HL-60 (cell line): ENCODE results near the gene SNX3.

Experiments used
- DNase-seq, 2 experiments: peaks; one replicate each; pipeline ENCODE4 v3.0.0-alpha.2; 2010 to 2020; ENCODE audit warnings: low read depth in 1 of 2, low spot score in 1 of 2
- H3K27ac ChIP-seq: fragments of 250-450 bp; sonication (Bioruptor Pico); replicated peaks from 2 replicates; pipeline ENCODE4 v1.5.1; 2020; ENCODE audit warnings: mild to moderate bottlenecking, moderate library complexity
- H3K27me3 ChIP-seq: fragments of 250-450 bp; sonication (Bioruptor Pico); 2 replicates; pipeline ENCODE4 v1.5.1; 2021; ENCODE audit warnings: mild to moderate bottlenecking, moderate library complexity; ENCODE audit not compliant: insufficient read depth, poor library complexity, severe bottlenecking
- H3K4me3 ChIP-seq: replicated peaks from 2 replicates; pipeline ENCODE4 v1.5.1; 2011; ENCODE audit warnings: mild to moderate bottlenecking, control low read depth, low read length; ENCODE audit not compliant: insufficient read depth
- CTCF ChIP-seq: IDR thresholded peaks from one replicate; pipeline ENCODE4 v1.5.1; 2011; ENCODE audit warnings: low read length, control low read depth, inconsistent platforms; ENCODE audit not compliant: insufficient read depth
- GABPA ChIP-seq: IDR thresholded peaks from 2 replicates; pipeline ENCODE4 v1.6.1; 2012; ENCODE audit warnings: low read depth
- POLR2AphosphoS5 ChIP-seq: IDR thresholded peaks from 2 replicates; pipeline ENCODE4 v1.6.1; 2012; ENCODE audit warnings: low read depth
- REST ChIP-seq: IDR thresholded peaks from 2 replicates; pipeline ENCODE4 v1.6.1; 2012; ENCODE audit warnings: low read depth; ENCODE audit not compliant: insufficient replicate concordance
- SPI1 ChIP-seq: IDR thresholded peaks from 2 replicates; pipeline ENCODE4 v1.6.1; 2012; ENCODE audit warnings: low read depth, mild to moderate bottlenecking, borderline replicate concordance

Gene SNX3

DNA sequence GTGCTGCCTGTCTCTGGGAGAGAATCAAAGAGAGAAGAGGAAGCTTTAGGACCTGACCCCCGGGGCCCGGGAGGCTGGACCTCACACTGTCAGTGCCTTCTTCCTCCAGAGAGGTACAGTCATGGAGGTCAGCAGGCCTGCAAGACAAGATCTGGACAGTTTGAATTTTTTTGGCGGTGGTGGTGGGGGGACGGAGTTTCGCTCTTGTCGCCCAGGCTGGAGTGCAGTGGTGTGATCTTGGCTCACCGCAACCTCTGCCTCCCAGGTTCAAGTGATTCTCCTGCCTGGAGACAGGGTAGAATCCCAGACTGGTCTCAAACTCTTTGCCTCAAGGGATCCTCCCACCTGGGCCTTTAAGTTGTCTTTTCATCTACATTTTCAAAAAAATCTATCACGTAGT, 60.7 kb downstream of the SNX3 start:
- no peak overlapping the region for H3K4me3 ChIP-seq

DNA sequence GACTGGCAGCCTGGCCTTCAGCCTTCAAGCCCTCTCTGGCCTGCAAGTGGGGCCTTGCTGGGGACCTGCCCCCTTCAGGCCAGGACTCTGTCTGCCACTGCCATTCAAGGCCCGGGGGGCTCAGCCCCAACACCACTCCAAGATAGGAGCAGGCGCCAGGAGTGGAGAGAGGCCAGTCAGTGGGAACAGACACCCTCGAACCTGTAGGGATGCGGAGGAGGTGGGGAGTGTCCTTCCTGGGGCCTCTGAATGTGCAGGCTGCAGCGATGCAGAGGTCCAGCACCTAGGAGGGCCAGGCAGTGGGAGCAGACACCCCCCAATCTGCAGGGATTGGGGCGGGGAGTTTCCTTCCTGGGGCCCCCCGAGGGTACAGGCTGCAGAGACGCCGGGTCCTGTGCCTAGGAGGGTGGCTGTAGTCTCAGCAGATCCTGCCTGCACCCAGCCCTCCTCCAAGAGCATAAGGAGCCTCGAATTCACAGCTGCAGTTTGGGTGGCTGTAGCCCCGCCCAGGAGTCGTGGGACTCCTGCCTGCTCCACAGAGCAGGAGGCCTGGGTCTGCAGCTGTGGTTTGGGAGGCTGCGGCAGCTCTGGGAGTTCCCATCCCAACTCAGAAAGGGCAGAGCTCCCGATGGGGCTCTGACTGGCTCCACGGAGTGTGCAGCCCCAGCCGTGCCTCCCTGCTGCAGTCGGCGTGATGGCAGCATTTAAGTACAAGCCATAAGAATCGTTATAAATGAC, 61.9 kb downstream of the SNX3 start:
- no peak for DNase-seq
- Histone ChIP-seq H3K4me3 (no peak overlapping the region), H3K27me3 (no peaks in the 10 kb centered on the region), H3K27ac (no peak overlapping the region)
- TF ChIP-seq REST (no peak), SPI1 (no peak), POLR2AphosphoS5 (no peak), GABPA (no peak), CTCF (no peak)

More for the DNA sequence above, 60.7 kb downstream of the SNX3 start:
- no peak for DNase-seq
- no peak for TF ChIP-seq SPI1
- no peak for TF ChIP-seq CTCF
- no peak for TF ChIP-seq GABPA
- no peak for TF ChIP-seq REST
- TF ChIP-seq POLR2AphosphoS5 = no peak
- no peak overlapping the region for H3K27ac ChIP-seq
- H3K27me3 ChIP-seq = no peaks in the 10 kb centered on the region

DNA sequence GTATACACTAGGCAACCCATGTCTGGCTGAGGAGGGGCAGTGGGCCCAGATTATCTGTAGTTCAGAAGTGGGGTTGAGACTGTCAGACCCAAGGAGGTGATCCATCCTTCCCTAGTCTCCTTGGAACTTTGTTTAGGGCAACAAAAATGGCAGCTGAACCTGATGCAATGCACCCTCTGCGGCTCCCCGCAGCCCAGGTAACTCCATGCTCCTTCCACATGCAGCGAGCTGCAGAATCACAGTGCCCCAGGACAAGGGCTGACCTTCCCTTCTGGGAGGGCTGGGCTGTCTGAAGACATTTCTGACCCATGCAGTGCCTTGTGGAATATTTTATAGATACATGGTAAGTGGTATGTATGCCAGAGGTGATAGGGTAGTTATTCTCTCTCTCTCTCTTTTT, 65.6 kb downstream of the SNX3 start:
- TF ChIP-seq CTCF = no peak
- TF ChIP-seq REST = no peak
- no peak for TF ChIP-seq SPI1
- no peak for TF ChIP-seq GABPA
- no peak for TF ChIP-seq POLR2AphosphoS5
- H3K4me3 ChIP-seq = no peak overlapping the region
- no peak overlapping the region for H3K27ac ChIP-seq
- DNase-seq = no peak
- peaks cover 3% of the 10 kb centered on the region for H3K27me3 ChIP-seq
